Adrenal gland (tissue), 5 donors: ENCODE measurements around the gene HMMR.

ENCODE experiments used
- POLR2A ChIP-seq, 2 donors: fragments of 450-650 bp; IDR thresholded peaks; one replicate each; pipeline ENCODE4 v1.6.1; 2017; ENCODE audit warnings: antibody characterized with exemption in 2 of 2, mild to moderate bottlenecking in 2 of 2, moderate library complexity in 1 of 2
- TF ChIP-seq, protein P1 (sequence below), 6 experiments: fragments of 450-650 bp in 4 of 6; fragments of 200-600 bp in 2 of 6; sonication (generic) in 1 of 6; IDR thresholded peaks; 1 replicate in 5 of 6; 2 replicates in 1 of 6; pipeline versions ENCODE4 v1.5.1 to v1.8.0; 2016 to 2021; ENCODE audit warnings: antibody characterized with exemption in 6 of 6, mild to moderate bottlenecking in 2 of 6, moderate library complexity in 1 of 6
- donor health status: DM: no; HTN: no; CAD: no.

DNA sequence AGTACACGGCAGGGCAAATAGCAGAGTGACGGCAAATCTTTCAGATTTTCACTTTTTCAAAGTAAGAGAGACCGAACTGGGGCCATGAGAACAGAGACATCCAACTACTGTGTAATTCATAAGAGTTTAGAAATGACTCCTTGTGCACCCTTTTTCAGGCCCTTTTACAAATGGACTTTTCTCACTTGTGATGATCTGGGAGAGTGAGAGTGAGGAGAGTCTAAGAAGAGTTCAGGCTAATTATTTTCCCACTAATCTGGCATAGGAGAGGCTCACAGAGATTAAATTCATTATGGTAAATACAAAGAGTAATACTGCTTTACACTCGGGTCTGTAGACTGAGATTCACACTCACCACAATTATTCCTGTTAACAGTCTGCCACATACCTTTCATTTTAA is 23.9 kb upstream of the HMMR start:
- TF ChIP-seq, protein P1, sequence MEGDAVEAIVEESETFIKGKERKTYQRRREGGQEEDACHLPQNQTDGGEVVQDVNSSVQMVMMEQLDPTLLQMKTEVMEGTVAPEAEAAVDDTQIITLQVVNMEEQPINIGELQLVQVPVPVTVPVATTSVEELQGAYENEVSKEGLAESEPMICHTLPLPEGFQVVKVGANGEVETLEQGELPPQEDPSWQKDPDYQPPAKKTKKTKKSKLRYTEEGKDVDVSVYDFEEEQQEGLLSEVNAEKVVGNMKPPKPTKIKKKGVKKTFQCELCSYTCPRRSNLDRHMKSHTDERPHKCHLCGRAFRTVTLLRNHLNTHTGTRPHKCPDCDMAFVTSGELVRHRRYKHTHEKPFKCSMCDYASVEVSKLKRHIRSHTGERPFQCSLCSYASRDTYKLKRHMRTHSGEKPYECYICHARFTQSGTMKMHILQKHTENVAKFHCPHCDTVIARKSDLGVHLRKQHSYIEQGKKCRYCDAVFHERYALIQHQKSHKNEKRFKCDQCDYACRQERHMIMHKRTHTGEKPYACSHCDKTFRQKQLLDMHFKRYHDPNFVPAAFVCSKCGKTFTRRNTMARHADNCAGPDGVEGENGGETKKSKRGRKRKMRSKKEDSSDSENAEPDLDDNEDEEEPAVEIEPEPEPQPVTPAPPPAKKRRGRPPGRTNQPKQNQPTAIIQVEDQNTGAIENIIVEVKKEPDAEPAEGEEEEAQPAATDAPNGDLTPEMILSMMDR (IDR thresholded peaks at IDR 0.05), result no peak
- TF ChIP-seq POLR2A (IDR thresholded peaks at IDR 0.05), result no peak
